KMS-11 (cell line): ENCODE results near the gene LMNTD2.

Experiments used
- H2AFZ ChIP-seq: fragments of 200-600 bp; sonication (generic); 2 replicates; pipeline ENCODE4 v1.6.1; 2016; ENCODE audit warnings: antibody characterized with exemption, mixed run types, low read depth
- H3K27ac ChIP-seq: fragments of 200-600 bp; sonication (generic); 2 replicates; pipeline ENCODE4 v1.6.1; 2016; ENCODE audit warnings: mild to moderate bottlenecking, mixed run types
- H3K27me3 ChIP-seq: fragments of 200-600 bp; sonication (generic); 2 replicates; pipeline ENCODE4 v1.6.1; 2017; ENCODE audit warnings: mild to moderate bottlenecking, low read depth, mixed run types, moderate library complexity; ENCODE audit not compliant: insufficient read depth
- H3K36me3 ChIP-seq: fragments of 200-600 bp; sonication (generic); 2 replicates; pipeline ENCODE4 v1.6.1; 2017; ENCODE audit warnings: mild to moderate bottlenecking, mixed run types; ENCODE audit not compliant: insufficient read depth
- H3K4me1 ChIP-seq: fragments of 200-600 bp; sonication (generic); 2 replicates; pipeline ENCODE4 v1.6.1; 2016; ENCODE audit warnings: mild to moderate bottlenecking, low read depth, mixed run types; ENCODE audit not compliant: poor library complexity, severe bottlenecking
- H3K4me2 ChIP-seq: fragments of 200-600 bp; sonication (generic); 2 replicates; pipeline ENCODE4 v1.7.0; 2016; ENCODE audit warnings: mild to moderate bottlenecking, mixed run types
- H3K4me3 ChIP-seq: fragments of 200-600 bp; sonication (generic); IDR thresholded peaks from 2 replicates; pipeline ENCODE4 v1.6.1; 2017; ENCODE audit warnings: low read depth, low read length, mixed read lengths; ENCODE audit not compliant: insufficient read depth
- H3K79me2 ChIP-seq: fragments of 200-600 bp; sonication (generic); 2 replicates; pipeline ENCODE4 v1.6.1; 2016; ENCODE audit warnings: low read depth, mixed run types; ENCODE audit not compliant: insufficient read depth
- H3K9ac ChIP-seq: fragments of 200-600 bp; sonication (generic); 2 replicates; pipeline ENCODE4 v1.6.1; 2016; ENCODE audit warnings: mild to moderate bottlenecking, mixed run types
- H4K20me1 ChIP-seq: fragments of 200-600 bp; sonication (generic); 2 replicates; pipeline ENCODE4 v1.6.1; 2016; ENCODE audit warnings: mild to moderate bottlenecking, mixed run types; ENCODE audit not compliant: insufficient read depth
- CTCF ChIP-seq: fragments of 200-600 bp; sonication (generic); conservative IDR thresholded peaks from 2 replicates; pipeline ENCODE4 v1.6.1; 2017; ENCODE audit warnings: low read depth, mild to moderate bottlenecking, antibody characterized with exemption, low read length, moderate library complexity, mixed read lengths

The LMNTD2 gene

GRCh38 chr11:508956-509355 is 51.6 kb downstream of the LMNTD2 start:
- H3K36me3 ChIP-seq = no peaks in the 10 kb centered on the region
- no peak overlapping the region for H3K4me2 ChIP-seq
- peaks cover 14% of the 10 kb centered on the region for H3K4me1 ChIP-seq
- no peak overlapping the region for H3K9ac ChIP-seq
- peaks cover 16% of the 10 kb centered on the region for H3K79me2 ChIP-seq
- H3K27ac ChIP-seq = no peak overlapping the region
- H4K20me1 ChIP-seq = no peaks in the 10 kb centered on the region
- no peak for TF ChIP-seq CTCF
- H3K4me3 ChIP-seq = no peak overlapping the region
- no peak overlapping the region for H2AFZ ChIP-seq
- H3K27me3 ChIP-seq = no peaks in the 10 kb centered on the region

GRCh38 chr11:507727-508515 is 52.6 kb downstream of the LMNTD2 start:
- Histone ChIP-seq H3K36me3 (no peaks in the 10 kb centered on the region), H3K79me2 (peaks cover 16% of the 10 kb centered on the region), H3K4me3 (no peak overlapping the region), H3K27ac (peak overlapping the region; percentile 32; the same call in 1 of the 2 replicates), H4K20me1 (no peaks in the 10 kb centered on the region), H3K4me2 (peak overlapping the region; percentile 48; the same call in 1 of the 2 replicates), H3K4me1 (peaks cover 14% of the 10 kb centered on the region), H3K9ac (peak overlapping the region; percentile 35; the same call in 1 of the 2 replicates), H2AFZ (peak overlapping the region; percentile 41; the same call in 1 of the 2 replicates), H3K27me3 (no peaks in the 10 kb centered on the region)
- TF ChIP-seq CTCF = no peak

GRCh38 chr11:506995-507726 is 53.4 kb downstream of the LMNTD2 start, which contains the start of gene RNH1:
Gene RNH1, minus strand, starts transcription at chr11:507242. Its CDS starts 5,080 bp downstream, at chr11:502162.
- Histone ChIP-seq H3K36me3 (no peaks in the 10 kb centered on the region), H3K9ac (peak within 1 kb of the TSS; percentile 100), H4K20me1 (no peaks in the 10 kb centered on the region), H3K79me2 (peaks cover 16% of the 10 kb centered on the region), H3K27ac (peak within 1 kb of the TSS; percentile 100), H3K27me3 (no peaks in the 10 kb centered on the region), H3K4me1 (peaks cover 14% of the 10 kb centered on the region), H3K4me3 (no peak within 1 kb of the TSS), H2AFZ (peak within 1 kb of the TSS; percentile 82), H3K4me2 (peak within 1 kb of the TSS; percentile 55)
- TF ChIP-seq CTCF = no peak

- Histone ChIP-seq H2AFZ (peak overlapping the region; percentile 82), H3K4me2 (peak overlapping the region; percentile 55), H3K4me1 (peaks cover 14% of the 10 kb centered on the region), H3K4me3 (no peak overlapping the region), H3K27ac (peak overlapping the region; percentile 100), H3K9ac (peak overlapping the region; percentile 100), H3K27me3 (no peaks in the 10 kb centered on the region), H3K79me2 (peaks cover 16% of the 10 kb centered on the region), H4K20me1 (no peaks in the 10 kb centered on the region), H3K36me3 (no peaks in the 10 kb centered on the region)
- TF ChIP-seq CTCF = no peak
Observed at GRCh38 chr11:506238-506994, 54.1 kb downstream of the LMNTD2 start.
